H1 (cell line): ENCODE results near the gene ETV1. TPM values are rescaled to one million over a fixed set of nuclear protein-coding genes. Genes with fewer than 3 reads are reported as not detected.

Source experiments
- CTCF ChIA-PET: fragments of 300-600 bp; sonication (Branson Sonifier 250); formaldehyde crosslinking; loops from one replicate; lab custom pipeline; 2021; ENCODE audit not compliant: partially characterized antibody; lab: Charles Lee
- POLR2A ChIA-PET: fragments of 300-600 bp; sonication (Branson Sonifier 250); formaldehyde crosslinking; loops from one replicate; lab custom pipeline; 2021; ENCODE audit warnings: inconsistent platforms; ENCODE audit not compliant: partially characterized antibody; lab: Charles Lee
- DNase-seq, 2 experiments: peaks; one replicate each; pipeline versions ENCODE4 v3.0.0 to v3.0.0-alpha.2; 2010 to 2022; ENCODE audit warnings: low spot score in 2 of 2, low read depth in 1 of 2, mixed read lengths in 1 of 2
- FAIRE-seq: peaks from 2 replicates; lab custom pipeline; 2011; peaks lifted over from hg19 to GRCh38; lab: Jason Lieb, UNC
- H2AFZ ChIP-seq: 2 replicates; pipeline ENCODE4 v1.8.1; 2012; ENCODE audit warnings: low read length, inconsistent platforms
- H2AK5ac ChIP-seq: 2 replicates; pipeline ENCODE4 v1.6.1; 2013; ENCODE audit warnings: low read depth, low read length
- H2BK120ac ChIP-seq: replicated peaks from 2 replicates; pipeline ENCODE3; 2013; ENCODE audit warnings: low read depth, low read length, inconsistent platforms
- H2BK12ac ChIP-seq: 2 replicates; pipeline ENCODE4 v1.6.1; 2013; ENCODE audit warnings: low read depth, low read length
- H2BK15ac ChIP-seq: 2 replicates; pipeline ENCODE4 v1.6.1; 2013; ENCODE audit warnings: low read length
- H2BK20ac ChIP-seq: 2 replicates; pipeline ENCODE4 v1.6.1; 2013; ENCODE audit warnings: low read length
- H2BK5ac ChIP-seq: 2 replicates; pipeline ENCODE4 v1.6.1; 2013; ENCODE audit warnings: low read depth, low read length
- H3K14ac ChIP-seq: 2 replicates; pipeline ENCODE4 v1.6.1; 2013; ENCODE audit warnings: inconsistent platforms; ENCODE audit not compliant: insufficient read length
- H3K18ac ChIP-seq: 2 replicates; pipeline ENCODE4 v1.6.1; 2013; ENCODE audit warnings: low read length; ENCODE audit errors: extremely low read depth
- H3K23ac ChIP-seq: 2 replicates; pipeline ENCODE4 v1.6.1; 2013; ENCODE audit warnings: inconsistent platforms; ENCODE audit not compliant: insufficient read length
- H3K23me2 ChIP-seq: 2 replicates; pipeline ENCODE4 v1.6.1; 2013; ENCODE audit warnings: low read depth, low read length
- H3K27ac ChIP-seq: 2 replicates; pipeline ENCODE4 v1.6.1; 2011; ENCODE audit warnings: low read depth, low read length, inconsistent platforms
- H3K27me3 ChIP-seq, 4 experiments: replicated peaks in 1 of 4; 1 replicate in 1 of 4; 2 replicates in 3 of 4; pipeline versions ENCODE4 v1.6.1 to v1.8.1; 2011 to 2013; ENCODE audit warnings: low read length in 3 of 4, mild to moderate bottlenecking in 3 of 4, inconsistent platforms in 2 of 4, mixed read lengths in 2 of 4, moderate library complexity in 1 of 4; ENCODE audit not compliant: control insufficient read depth in 3 of 4, insufficient read depth in 3 of 4; ENCODE audit errors: extremely low read depth in 1 of 4
- H3K36me3 ChIP-seq, 4 experiments: 2 replicates each; pipeline versions ENCODE4 v1.6.1 to v1.8.1; 2011 to 2013; ENCODE audit warnings: mild to moderate bottlenecking in 4 of 4, low read length in 3 of 4, moderate library complexity in 2 of 4, control low read depth in 1 of 4, inconsistent platforms in 1 of 4; ENCODE audit not compliant: insufficient read depth in 4 of 4, control insufficient read depth in 2 of 4
- H3K4ac ChIP-seq: replicated peaks from 2 replicates; pipeline ENCODE3; 2013; ENCODE audit warnings: low read length, low read depth, mixed read lengths, inconsistent platforms; ENCODE audit not compliant: insufficient read length
- H3K4me1 ChIP-seq, 4 experiments: replicated peaks in 1 of 4; 1 replicate in 1 of 4; 2 replicates in 3 of 4; pipeline versions ENCODE4 v1.6.1 to v1.8.1; 2011 to 2013; ENCODE audit warnings: low read length in 3 of 4, inconsistent platforms in 2 of 4, mixed read lengths in 1 of 4; ENCODE audit not compliant: insufficient read depth in 4 of 4, control insufficient read depth in 3 of 4
- H3K4me2 ChIP-seq, 2 experiments: 2 replicates each; pipeline versions ENCODE4 v1.6.1 to v1.8.1; 2011 to 2013; ENCODE audit warnings: low read depth in 2 of 2, low read length in 2 of 2, control low read depth in 1 of 2, inconsistent platforms in 1 of 2, mild to moderate bottlenecking in 1 of 2; ENCODE audit not compliant: insufficient read depth in 1 of 2
- H3K4me3 ChIP-seq, 4 experiments: fragments of 200-600, 300-600 bp in 1 of 4; sonication (generic), shearing (Covaris generic), sonication (Bioruptor Twin) in 1 of 4; 2 replicates each; pipeline versions ENCODE4 v1.5.1 to v1.8.1; 2011 to 2016; ENCODE audit warnings: low read length in 4 of 4, low read depth in 3 of 4, control low read depth in 2 of 4, inconsistent platforms in 2 of 4, mild to moderate bottlenecking in 2 of 4, mixed read lengths in 1 of 4, moderate library complexity in 1 of 4; ENCODE audit not compliant: insufficient read depth in 2 of 4; ENCODE audit errors: extremely low read depth in 1 of 4
- H3K56ac ChIP-seq: replicated peaks from 2 replicates; pipeline ENCODE3; 2013; ENCODE audit warnings: low read depth, mild to moderate bottlenecking, mixed read lengths, low read length, inconsistent platforms; ENCODE audit not compliant: insufficient read length
- H3K79me1 ChIP-seq: 2 replicates; pipeline ENCODE4 v1.6.1; 2013; ENCODE audit warnings: low read depth, low read length, control low read depth
- H3K79me2 ChIP-seq, 2 experiments: 2 replicates each; pipeline versions ENCODE4 v1.6.1 to v1.8.1; 2012 to 2013; ENCODE audit warnings: low read length in 2 of 2, mild to moderate bottlenecking in 2 of 2, inconsistent platforms in 1 of 2; ENCODE audit not compliant: insufficient read depth in 2 of 2, control insufficient read depth in 1 of 2
- H3K9ac ChIP-seq, 4 experiments: replicated peaks in 1 of 4; 1 replicate in 1 of 4; 2 replicates in 3 of 4; pipeline versions ENCODE4 v1.6.1 to v1.8.1; 2011 to 2013; ENCODE audit warnings: low read depth in 3 of 4, low read length in 3 of 4, control low read depth in 2 of 4, mild to moderate bottlenecking in 2 of 4, moderate library complexity in 2 of 4, inconsistent platforms in 1 of 4; ENCODE audit errors: extremely low read depth in 1 of 4
- H3K9me3 ChIP-seq, 2 experiments: 2 replicates each; pipeline versions ENCODE4 v1.6.1 to v1.8.1; 2012 to 2013; ENCODE audit warnings: mild to moderate bottlenecking in 2 of 2, moderate library complexity in 2 of 2, control low read depth in 1 of 2, inconsistent platforms in 1 of 2, low read depth in 1 of 2, low read length in 1 of 2, mixed read lengths in 1 of 2; ENCODE audit not compliant: insufficient read depth in 2 of 2
- H4K20me1 ChIP-seq, 2 experiments: replicated peaks in 1 of 2; 2 replicates each; pipeline versions ENCODE3 to v1.8.1; 2011 to 2013; ENCODE audit warnings: inconsistent platforms in 2 of 2, low read length in 2 of 2, mild to moderate bottlenecking in 1 of 2; ENCODE audit not compliant: insufficient read depth in 2 of 2, control insufficient read depth in 1 of 2
- H4K5ac ChIP-seq: 2 replicates; pipeline ENCODE4 v1.6.1; 2013; ENCODE audit warnings: low read length, low read depth, mixed read lengths, inconsistent platforms; ENCODE audit not compliant: insufficient read length
- H4K8ac ChIP-seq: 2 replicates; pipeline ENCODE4 v1.8.0; 2013; ENCODE audit warnings: mild to moderate bottlenecking, moderate library complexity, low read length, inconsistent platforms; ENCODE audit not compliant: insufficient read depth; ENCODE audit errors: extremely low read depth
- H4K91ac ChIP-seq: replicated peaks from 2 replicates; pipeline ENCODE3; 2013; ENCODE audit warnings: low read length, mixed read lengths, inconsistent platforms; ENCODE audit not compliant: insufficient read length
- WGBS, 2 experiments: shearing (Covaris generic) in 1 of 2; methylation state at CpG; one replicate each; pipeline versions ENCODE4 v1.1.6 to v1.1.7; 2013 to 2015; ENCODE audit warnings: low lambda C conversion rate in 2 of 2, mixed read lengths in 2 of 2, inconsistent platforms in 1 of 2, low coverage in 1 of 2, missing lambda C conversion rate in 1 of 2; ENCODE audit not compliant: insufficient replicate concordance in 2 of 2, insufficient coverage in 1 of 2, insufficient read length in 1 of 2; ENCODE audit errors: extremely low coverage in 1 of 2, missing lambda C conversion rate in 1 of 2; 5-methylcytosine and 5-hydroxymethylcytosine counted together
- polyA plus RNA-seq, 7 experiments: library from polyadenylated mRNA; depleted of rRNA in 3 of 7; stranded (reverse) in 5 of 7; unstranded in 2 of 7; fragments of >200 nt in 5 of 7; fragments of 200-250 nt in 2 of 7; gene quantifications; 1 replicate in 5 of 7; 2 replicates in 1 of 7; 4 replicates in 1 of 7; pipeline versions ENCODE4 v1.2.1 to v1.2.3, GENCODE V29; 2011 to 2013; ENCODE audit warnings: missing spikeins in 2 of 7, mixed read lengths in 2 of 7
- total RNA-seq: library from RNA; stranded (reverse); fragmentation: NEBNext Ultra II Directional; extraction: Animal tissue kit (Norgen Biotek cat#: 25700); gene quantifications from 2 replicates; pipeline ENCODE4 v1.2.1, GENCODE V29; 2021
- TF ChIP-seq, protein P1 (sequence below): IDR thresholded peaks from 2 replicates; pipeline ENCODE4 v1.6.1; 2012; ENCODE audit warnings: inconsistent platforms

ETV1 gene
- total and polyA plus RNA-seq, 2 of the 8 experiments (the other 6 are each of a cell fraction or from before 2014, with no cell fraction given): 58.3 to 91.2 TPM

GRCh38 chr7:13976594-13976993, 12.9 kb downstream of the ETV1 start:
- FAIRE-seq: no peak
- Histone ChIP-seq H2BK20ac (no peak overlapping the region), H3K27ac (no peak overlapping the region), H3K18ac (no peak overlapping the region), H3K56ac (no peak overlapping the region), H2BK120ac (no peak overlapping the region), H3K27me3 (no peaks in the 10 kb centered on the region), H4K91ac (no peak overlapping the region), H3K36me3 (peaks cover 7 to 27% (median 19%) of the 10 kb centered on the region in 4 experiments), H3K23ac (no peak overlapping the region), H3K9ac (no peak overlapping the region), H2AK5ac (no peak overlapping the region), H3K14ac (no peak overlapping the region), H3K4me2 (no peak overlapping the region), H4K5ac (no peak overlapping the region), H2BK15ac (no peak overlapping the region), H3K4me1 (peaks cover 0 to 7% (median under 1%) of the 10 kb centered on the region in 4 experiments; a peak in 3 of 7 replicates), H3K23me2 (no peaks in the 10 kb centered on the region), H2AFZ (no peak overlapping the region), H2BK5ac (no peak overlapping the region), H3K79me2 (peaks cover 0 to 61% of the 10 kb centered on the region in 2 experiments; a peak in 3 of 4 replicates), H3K4ac (no peak overlapping the region), H3K79me1 (peaks cover 2% of the 10 kb centered on the region; the same call in 1 of the 2 replicates), H3K4me3 (no peak overlapping the region), H4K20me1 (peaks cover 0 to 1% of the 10 kb centered on the region in 2 experiments), H4K8ac (no peak overlapping the region), H2BK12ac (no peak overlapping the region), H3K9me3 (no peaks in the 10 kb centered on the region)
- CTCF ChIA-PET: interaction anchor here (1.0 kb wide), 1 partner anchor 13 kb away, joined by 5 read pairs; the partner anchor contains the start of gene ETV1
- TF ChIP-seq, protein P1, sequence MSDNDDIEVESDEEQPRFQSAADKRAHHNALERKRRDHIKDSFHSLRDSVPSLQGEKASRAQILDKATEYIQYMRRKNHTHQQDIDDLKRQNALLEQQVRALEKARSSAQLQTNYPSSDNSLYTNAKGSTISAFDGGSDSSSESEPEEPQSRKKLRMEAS: no peak
- 86% methylated on average over 4 of the region's 4 CpGs; no CpG with 5 or more reads in 1 of the 2 experiments for WGBS, 2 experiments
- POLR2A ChIA-PET: interaction anchor here (1.1 to 1.6 kb wide), 2 partner anchors 10 to 13 kb away, joined by 4 to 6 read pairs; partner anchors contain the start of gene ETV1
- no peak for DNase-seq
